Activated CD8-positive, alpha-beta memory T cell treated with anti-CD3 and anti-CD28 coated beads for 24 hours (primary cell): ENCODE data around the gene BAK1.

Source experiments
- DNase-seq: peaks from one replicate; pipeline ENCODE4 v3.0.0-alpha.2; 2020

Gene BAK1

DNA sequence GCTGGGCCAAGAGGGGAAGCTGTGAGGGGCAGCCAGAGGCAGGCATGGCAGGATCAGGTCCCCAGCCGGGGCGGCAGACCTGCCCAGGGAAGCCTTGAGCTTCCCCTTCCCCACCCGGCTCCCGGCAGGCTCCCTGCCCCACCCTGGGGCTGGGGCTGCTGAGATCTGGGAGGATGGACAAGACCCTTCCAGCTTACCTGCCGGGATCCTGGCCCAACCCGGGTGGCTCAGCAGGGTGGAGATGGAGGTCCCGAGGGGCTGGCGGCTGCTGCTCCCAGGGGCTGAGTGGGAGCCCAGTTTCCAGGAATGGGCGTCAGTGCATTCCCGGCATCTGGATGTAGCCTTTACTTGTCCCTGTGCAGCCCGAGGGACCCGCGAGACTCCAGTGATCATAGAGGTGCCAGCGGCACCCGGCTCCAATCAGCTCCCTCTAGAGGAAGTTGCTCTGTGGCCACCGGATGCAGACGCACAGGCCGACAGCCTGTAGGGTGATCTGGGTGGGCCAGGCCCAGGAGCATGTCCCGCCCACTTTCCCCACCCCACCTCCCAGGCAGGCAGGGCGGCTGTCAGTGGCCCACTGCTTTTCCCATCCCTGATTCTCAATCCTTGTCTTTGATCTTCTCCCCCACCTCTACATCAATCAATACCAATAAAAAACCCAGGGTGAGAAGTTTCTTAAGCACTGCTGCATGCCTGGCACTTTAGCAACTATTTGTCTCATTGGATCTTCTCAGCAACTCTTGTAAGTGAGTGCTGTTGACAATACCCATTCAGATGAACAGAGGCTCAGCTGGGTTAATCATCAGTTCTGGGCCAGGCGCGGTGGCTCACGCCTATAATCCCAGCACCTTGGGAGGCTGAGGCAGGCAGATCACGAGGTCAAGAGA, at the start of gene BAK1:
Gene BAK1 (minus strand): TSS at position 449 of the 887 bp plus-strand sequence. CDS start 2,672 bp downstream, outside the sequence.
- DNase-seq: peak; percentile 89

DNA sequence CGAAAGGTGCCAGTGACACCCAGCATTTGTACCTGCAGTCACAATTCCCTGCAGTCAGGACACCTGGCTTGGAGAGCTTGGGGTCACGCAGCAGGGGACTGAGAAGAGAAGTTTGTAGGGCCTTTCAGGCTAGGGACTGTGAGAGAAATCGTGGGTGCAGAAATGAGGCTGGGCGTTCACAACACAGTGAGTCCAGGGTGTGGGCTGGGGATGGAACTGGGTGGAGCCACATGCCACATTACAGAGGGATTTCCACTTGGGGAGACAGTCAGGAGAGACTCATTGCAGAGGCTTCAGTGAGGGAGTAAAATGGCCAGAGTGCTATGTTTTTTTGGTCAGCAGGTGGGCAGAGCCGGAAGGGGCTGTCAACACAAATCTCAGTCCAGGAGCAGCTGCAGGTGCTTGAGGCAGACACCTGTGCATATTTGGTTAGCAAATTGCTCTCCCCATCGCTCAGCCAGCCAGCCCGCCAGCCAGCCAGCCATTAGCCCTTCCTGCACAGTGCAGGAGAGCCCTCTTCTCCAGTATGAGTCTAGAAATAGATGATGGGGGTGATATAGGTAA, 48.4 kb upstream of the BAK1 start:
- no peak for DNase-seq

DNA sequence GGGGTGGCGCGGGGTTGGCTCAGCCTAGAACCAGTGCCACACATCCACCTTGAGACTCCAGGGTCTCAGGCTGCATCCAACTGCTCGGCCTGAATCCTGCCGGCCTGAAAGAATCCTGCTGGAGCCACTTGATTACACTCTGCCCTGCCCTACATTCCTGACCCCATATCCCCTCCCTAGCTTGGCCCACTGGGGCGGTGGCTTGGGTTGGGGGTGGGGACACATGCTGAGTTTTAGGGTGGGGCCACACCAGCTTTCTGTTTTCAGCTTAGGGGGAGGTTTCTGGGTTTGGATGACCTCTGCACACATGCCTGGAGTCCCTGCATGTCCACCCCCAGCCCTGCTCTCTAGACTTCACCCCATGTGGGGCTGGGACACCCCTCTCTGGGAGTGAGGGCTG, 47.8 kb upstream of the BAK1 start:
- no peak for DNase-seq

DNA sequence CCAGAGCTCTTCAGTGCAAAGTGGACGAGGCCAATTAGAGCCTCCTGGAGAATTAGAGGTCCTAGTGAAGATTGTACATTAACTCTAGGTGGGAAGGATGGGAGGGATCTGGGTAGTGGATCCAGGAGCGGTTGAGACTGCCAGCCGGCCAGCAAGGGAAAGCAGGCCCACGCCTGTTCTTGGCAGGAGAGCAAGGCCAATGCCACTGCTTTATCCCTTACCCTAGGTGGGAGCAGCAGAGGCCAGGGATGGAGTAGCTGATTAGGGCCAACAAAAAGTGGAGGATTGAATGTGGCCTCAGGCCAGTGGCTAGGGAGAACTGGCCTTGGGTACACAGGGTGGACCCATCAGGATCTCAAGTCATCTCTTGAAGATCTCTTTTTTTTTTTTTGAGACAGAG, 44.8 kb upstream of the BAK1 start:
- no peak for DNase-seq

DNA sequence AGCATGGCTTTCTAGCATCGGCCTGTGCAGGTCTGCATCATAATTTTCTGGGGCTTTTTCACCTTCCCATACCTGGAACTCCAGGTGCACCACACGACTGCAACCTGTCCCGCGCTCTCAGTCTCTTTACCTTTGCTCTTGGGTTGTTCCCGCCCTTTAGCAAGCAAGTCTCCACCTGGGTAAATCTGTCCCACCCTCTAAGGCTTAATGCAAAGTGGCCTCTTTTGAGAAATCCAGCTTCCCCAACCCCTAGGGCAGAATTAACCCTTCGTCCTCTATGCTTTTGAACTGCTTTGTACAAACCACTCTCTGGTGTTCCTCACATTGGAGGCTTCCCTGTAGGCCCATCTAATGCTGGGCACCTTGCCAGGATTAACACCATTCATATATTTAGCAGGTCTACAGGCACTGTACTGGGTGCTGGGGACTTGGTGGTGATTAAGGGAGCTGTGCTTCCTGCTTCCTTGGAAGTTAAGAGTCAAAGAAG, 43.9 kb upstream of the BAK1 start:
- no peak for DNase-seq

DNA sequence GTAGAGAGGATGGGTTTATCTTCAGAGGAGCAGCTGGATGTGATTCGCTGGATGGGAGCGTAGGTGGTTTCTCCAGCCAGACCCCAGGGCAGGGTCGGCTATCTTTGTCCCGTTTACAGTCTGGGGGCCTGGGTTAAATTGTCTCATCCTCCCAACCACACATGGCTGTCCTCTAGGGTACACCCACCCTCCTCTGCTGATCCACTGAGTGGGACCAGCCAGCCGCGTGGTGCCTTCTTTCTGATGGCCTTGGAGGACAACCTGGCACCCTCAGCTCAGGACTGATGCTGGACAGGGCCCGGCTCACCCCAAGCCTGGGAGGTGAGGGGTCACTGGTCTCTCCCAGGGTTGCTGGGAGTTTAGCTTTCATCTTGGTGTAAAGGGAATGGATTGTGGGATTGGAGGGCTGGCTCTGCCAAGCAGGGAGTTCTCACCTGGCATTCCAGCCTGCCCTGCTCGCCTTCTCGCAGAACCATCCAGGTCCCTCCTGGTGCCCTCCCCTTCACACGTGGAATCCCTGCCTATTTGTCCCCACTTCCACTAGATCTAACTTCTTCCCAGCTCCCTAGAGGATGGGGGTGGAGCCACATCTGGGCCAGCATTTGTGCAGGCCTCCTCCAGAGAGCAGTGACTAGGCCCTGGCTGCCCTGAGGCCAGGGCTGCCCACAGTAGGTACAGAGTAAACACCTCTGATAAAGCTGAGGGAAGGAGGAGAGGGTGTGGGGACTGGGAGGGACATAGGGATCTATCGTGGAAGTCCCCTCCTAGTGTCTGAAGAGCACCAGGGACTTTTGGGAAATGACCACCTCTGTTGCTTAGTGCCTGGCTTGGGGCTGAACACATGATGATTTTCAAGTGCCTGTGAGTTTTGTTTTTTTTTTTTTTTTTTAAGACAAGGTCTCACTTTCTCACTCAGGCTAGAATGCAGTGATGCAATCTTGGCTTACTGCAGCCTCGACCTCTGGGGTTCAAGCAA, 42.7 kb upstream of the BAK1 start:
- peak; percentile 58 for DNase-seq

DNA sequence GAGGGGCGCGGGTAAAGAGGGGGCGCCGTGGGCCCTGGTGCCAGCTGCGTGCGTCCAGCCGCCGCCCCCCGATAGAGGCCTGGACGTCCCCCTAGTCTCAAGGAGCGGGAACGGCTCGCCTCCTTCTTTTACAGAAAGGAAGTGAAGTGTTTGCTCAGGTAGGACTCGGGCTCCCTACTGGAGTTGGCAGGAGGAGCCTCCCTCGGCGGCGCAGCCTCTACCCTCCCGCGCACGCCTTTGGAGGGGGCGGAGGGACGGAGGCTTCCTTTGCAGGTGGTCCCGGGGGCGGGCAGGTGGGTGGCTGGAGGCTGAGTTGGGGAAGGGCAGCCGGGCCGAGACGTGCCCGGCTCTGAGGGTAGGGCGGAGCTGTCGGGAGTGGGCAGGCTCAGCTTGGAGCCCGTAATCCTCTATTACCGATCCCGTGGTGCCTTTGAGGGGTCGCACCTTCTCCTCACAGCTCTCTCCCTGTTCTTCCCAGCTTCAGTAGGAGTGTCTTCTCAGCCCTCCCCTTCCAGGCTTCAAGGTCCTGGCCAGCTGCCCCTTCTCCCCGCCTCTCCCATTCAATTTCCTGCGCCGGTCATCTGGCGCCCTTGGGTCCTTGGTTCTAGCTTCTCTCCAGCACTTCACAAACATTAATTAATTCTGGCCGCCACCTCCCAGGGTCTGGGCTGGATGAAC, 41.8 kb upstream of the BAK1 start:
- DNase-seq: peak; percentile 80

DNA sequence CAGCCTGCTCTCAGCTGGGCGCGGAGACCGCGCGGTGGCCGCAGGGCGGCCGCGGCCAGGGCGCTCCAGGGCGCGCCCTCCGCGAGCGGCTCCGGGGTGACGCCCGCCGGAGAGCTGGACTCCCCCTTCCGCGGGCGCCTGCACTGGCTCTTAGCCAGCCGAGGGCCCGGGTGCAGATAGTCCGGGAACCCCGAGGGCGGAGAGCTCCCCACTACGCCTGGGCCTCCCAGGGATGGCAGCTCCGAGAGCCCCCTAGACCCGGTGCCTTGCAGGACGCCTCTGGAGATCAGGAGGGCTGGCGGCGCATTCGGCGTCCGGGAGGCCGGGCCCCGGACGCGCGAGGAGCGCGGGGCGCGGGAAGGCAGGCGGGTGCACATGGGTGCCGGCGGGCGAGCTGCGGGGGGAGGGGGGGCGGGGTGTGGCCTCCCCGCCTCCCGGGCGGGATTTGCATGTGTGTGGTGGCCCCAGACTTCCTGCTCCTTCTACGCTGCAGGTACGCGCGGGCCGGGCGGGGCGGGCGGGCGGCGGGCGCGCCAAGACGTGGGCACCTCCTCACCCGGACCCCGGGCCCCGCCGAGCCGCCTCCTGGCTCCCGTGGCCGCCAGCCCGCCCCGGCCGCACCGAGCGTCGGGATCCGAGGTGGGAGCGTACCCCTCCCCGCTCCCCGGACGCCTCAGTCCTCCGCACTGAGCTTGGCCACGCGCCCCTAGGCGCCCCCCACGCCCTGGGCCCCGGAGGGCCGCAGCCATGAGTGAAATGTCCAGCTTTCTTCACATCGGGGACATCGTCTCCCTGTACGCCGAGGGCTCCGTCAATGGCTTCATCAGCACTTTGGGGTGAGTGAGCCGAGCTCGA, 41.0 kb upstream of the BAK1 start, which contains the start of gene ITPR3:
Gene ITPR3 (plus strand): TSS at position 467 of the 855 bp plus-strand sequence. CDS start 281 bp downstream, at position 748.
- DNase-seq: peak; percentile 91

DNA sequence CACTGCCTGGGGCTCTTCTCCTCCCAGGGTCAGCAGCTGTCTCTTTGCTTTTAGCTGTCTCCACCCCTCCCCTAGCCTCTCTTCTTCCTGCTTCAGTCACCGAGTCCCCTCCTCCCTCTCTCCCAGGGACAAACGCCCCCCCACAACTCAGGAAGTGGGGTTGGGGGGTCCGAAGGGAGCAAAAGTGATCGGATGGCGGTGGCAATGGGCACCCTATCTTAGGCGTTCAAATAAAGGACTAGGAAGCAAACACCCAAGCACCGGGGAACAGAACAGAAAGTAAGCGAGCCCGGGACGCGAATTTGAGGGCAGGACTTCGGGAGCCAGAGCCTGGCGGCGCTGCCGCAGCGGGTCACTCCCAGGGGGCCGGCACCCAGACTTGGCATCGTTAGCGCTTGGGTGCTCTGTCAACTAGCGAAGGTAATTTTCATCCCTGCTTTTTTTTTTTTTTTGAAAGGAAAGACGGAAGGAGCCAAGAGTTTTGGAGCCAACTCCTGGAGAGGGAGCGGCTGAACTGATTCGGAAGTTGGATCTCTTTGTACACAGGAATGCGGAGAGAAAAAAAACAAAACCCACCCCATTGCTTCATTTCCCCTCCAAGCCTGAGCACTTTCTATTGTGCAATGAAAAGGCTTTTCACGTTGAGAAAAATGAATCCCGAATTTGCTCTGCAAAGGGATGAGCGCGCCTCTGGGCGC, 40.2 kb upstream of the BAK1 start:
- peak; percentile 74 for DNase-seq

DNA sequence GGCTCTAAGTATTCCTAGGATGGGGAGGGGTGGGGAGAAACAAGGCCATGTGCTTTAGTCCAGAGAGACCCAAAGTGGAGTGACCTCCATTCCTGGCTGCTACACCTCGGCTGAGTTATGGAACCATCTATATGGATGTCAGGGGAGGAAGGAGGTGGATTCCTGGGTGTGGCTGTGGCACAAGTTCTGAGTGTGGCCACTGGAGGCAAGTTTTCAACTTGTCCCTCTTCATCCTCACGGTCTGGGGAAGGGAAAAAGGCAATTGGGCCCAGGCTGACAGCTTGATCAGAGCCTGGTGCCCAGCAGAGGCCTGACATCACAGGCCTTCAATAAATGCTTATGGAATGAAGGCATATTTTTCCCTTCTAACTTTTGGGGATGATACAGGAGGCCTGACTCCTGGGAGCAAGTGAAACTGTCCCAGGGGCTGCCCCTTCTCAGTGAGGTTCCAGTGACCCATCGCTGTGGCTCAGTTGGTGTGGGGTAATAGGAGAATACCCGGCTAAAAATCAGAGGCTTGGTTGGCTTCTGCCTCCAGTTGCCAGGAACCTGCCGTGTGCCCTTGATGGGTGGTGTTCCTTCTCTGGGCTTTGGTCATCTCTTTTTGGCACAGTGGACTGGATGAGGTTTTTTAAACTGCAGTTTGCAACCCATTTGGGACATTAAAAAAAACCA, 39.2 kb upstream of the BAK1 start:
- DNase-seq: no peak

DNA sequence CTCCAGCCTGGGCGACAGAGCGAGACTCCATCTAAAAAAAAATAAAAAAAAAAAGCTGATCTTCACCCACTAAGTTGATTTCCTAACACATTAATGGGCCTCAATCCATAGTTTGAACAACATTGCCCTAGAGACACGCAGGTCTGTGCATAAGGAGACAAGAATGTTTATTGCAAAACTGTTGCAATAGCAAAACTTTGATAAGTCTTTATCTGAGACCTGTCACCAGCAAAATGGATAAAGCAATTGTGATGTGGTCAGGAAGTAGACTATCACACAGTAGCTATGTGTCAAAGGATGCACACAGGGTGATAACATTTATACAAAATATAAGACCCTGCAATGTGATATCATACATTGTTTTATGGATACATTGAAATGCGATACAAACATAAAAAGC, 36.8 kb upstream of the BAK1 start:
- DNase-seq: no peak

DNA sequence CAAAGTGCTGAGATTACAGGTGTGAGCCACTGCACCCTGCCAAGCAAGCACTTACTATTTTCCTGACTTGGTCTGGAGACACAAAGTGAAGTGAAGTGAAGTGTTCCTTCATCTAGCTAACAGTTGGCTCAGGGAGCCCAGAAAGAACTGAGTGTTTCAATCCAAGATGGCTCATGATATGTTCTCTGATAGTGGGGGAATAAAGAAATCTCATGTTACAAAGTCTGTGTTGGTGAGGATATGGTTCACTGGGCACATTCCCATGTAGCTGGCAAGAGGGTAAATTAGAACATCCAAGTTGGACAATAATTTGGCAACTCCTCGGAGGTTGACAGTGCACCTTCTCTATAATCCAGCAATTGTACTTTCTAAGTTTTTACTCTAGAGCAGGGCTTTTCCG, 36.0 kb upstream of the BAK1 start:
- DNase-seq: no peak

DNA sequence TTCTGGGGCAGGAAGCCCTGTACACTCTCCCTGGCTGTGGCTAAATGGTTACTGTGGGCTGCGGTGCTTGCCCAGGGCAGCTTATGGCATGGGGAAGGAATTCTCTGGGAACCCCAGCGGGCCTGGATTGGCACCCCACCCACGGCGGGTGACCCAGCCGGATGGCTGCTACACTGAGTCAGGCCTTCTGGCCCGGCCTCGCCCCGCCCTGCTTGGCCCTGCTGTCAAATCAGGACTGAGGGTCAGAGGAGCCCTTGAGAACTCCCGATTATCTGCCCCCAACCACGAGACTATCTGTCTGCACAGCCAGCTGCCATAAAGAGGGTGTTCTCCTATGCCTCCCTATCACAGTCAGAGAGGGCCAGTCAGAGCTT, 33.7 kb upstream of the BAK1 start:
- DNase-seq: no peak

DNA sequence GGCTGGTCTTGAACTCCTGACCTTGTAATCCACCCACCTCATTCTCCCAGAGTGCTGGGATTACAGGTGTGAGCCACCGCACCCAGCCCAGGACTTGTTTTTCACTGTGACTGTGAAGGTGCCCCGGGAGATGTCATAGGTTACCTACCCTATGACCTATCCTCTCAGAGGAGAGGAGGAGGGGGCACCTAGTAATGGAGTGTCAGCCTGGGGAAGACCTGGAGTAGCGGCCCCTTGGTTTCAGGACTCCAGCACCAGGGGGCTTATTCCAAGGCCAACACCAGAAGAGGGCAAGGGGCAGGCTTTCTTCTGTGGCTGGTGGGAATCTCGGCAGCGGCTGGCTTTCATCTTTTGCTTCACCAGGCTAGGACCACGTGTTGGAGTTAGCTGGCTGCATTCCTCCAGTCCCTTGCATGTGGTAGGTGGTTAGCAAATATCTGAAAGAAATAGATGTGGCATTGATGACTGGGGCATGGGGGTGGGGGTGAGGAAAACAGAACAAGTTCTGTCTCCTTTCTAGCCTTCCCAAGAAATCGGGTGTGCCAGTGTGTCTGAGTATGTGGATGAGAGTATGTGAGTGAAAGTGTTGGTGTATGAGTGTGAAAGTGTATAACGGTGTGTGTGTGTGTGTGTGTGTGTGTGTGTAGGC, 33.2 kb upstream of the BAK1 start:
- no peak for DNase-seq

DNA sequence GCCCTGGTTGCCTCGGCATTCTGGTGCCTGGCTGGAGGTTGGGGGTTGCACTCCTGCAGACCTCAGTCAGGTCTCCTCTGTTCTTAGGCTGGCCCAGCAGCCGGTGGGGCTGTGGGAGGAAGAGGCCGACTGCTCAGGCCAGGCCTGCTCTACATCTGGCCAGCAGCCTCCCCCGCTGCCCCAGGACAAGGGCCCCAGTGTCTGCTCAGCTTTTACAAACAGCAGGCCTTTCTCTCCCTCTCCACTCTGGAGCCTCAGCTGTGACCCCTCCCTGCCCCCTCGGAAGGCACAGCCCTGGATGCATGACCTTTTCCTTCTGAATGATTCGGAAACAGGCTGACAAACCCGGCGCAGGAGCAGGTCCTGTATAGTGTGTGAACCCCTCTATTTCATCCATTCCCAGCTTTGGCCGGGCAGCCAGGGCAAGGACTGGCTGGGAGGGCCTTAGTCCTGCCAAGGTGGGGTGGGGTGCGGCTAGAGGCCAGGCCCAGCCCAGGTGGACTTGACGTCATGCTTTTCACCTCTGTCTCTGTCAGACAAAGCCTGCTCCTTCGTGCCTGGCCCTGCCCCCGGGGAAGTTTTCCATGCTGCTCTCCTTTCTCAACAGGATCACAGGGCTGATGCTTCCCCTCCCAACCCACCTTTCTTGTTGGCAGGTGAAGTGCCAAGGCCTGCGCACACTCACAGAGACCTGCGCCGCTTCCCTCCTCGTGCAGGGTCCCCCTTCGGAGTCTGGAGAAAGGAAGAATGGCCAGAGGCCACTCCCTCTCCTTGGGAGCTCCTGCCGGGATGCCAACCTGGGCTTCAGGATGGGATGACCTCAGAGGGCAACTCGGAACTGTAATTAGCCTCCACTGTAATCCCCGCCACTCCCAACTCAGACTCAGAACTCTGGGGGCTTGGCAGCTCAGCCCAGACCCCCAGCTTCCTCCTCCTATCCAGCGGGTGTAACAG, 31.0 kb upstream of the BAK1 start:
- DNase-seq: no peak

DNA sequence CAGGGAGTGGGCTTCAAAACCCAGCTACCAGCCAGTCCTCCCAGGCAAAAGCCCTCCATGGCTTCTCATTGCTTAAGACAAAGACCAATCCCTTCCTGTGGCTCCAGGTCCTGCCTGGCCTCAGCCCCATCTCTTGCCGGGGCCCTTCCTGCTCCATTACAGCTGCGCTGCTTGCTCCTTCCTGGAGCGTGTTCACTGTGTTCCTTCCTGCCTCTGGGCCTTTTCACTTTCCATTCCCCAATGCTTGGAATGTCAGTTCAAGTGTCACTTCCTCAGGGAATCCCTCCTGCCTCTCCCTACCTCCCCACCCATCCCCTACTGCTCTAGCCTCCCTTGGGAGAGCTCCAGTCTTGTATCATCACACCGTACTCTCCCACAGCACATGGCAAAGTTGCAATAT, 30.0 kb upstream of the BAK1 start:
- DNase-seq: no peak

DNA sequence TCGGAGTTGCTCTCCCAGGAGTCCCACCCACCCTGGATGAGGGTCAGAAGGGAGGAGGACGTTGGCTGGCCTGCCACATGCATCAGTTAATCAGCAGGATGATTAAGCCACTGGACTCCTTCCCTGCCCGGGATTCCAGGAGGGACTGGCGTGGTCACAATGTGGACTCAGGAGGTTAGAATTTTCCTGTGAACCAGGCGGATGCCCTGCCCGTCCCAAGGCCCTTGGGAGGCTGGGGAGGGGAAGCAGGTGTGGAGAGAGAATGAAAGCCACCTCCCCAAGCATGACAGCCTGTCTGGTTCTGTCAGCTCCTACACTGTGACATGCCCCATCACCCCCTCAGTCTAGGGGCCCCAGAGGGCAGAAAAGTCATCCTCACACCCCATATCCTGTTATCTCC, 29.5 kb upstream of the BAK1 start:
- DNase-seq: no peak

DNA sequence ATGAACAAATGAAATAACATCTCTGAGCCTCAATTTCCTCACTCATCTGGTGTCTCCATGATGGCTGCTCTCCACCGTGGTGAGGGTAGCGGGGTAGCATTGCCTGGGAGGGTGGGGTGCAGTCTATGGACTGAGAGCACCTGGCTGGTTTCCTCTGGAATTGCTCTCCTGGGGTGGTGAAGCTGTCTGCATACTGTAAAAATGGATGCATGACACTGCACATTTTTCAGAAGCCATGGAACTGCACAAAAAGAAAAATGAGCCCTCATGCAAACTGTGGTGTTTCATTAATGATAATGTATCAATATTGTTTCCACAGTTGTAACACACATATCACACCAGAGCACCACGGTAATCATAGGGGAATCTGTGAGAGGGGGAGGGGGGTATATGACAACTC, 28.9 kb upstream of the BAK1 start:
- no peak for DNase-seq

DNA sequence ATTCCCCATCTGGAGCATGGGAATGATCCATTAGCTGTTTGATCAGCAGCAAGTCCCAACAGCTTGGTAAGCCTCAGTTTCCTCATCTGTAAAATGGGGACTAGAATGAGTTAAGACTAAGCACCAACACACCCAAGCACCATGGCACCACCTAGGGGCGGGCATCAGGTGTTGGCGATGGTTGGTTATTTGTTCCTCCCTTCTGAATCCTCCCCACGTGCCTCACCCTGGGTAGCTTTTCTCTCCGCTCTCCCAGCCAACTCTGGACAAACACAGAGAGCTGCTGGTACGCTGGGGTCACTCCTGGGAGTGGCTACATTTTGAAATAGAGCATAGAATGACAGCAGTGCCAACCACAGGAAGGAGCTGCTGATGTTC, 27.7 kb upstream of the BAK1 start:
- DNase-seq: no peak
